Mesenchymal stem cell (in vitro differentiated cells and primary cell): ENCODE measurements around the gene NR3C2.

Source experiments
- DNase-seq: peaks from one replicate; pipeline ENCODE4 v3.0.0-alpha.2; 2013
- H2AFZ ChIP-seq: one replicate; pipeline ENCODE4 v1.6.1; 2013; ENCODE audit warnings: low read depth, mild to moderate bottlenecking, control low read depth, inconsistent platforms, low read length, moderate library complexity
- H2AK5ac ChIP-seq: 2 replicates; pipeline ENCODE4 v1.6.1; 2013; ENCODE audit warnings: low read length, moderate library complexity, mild to moderate bottlenecking, inconsistent platforms; ENCODE audit not compliant: severe bottlenecking
- H2BK120ac ChIP-seq: one replicate; pipeline ENCODE4 v1.6.1; 2013; ENCODE audit warnings: low read depth, mild to moderate bottlenecking, inconsistent platforms, low read length, moderate library complexity
- H2BK12ac ChIP-seq, 2 experiments: one replicate each; pipeline ENCODE4 v1.6.1; 2013; ENCODE audit warnings: inconsistent platforms in 2 of 2, low read length in 2 of 2, mild to moderate bottlenecking in 2 of 2, moderate library complexity in 2 of 2, control low read depth in 1 of 2
- H2BK15ac ChIP-seq: one replicate; pipeline ENCODE4 v1.6.1; 2013; ENCODE audit warnings: mild to moderate bottlenecking, low read depth, inconsistent platforms; ENCODE audit not compliant: poor library complexity, severe bottlenecking
- H2BK5ac ChIP-seq: 2 replicates; pipeline ENCODE4 v1.6.1; 2013; ENCODE audit warnings: low read depth, mild to moderate bottlenecking, low read length, control low read depth, inconsistent platforms; ENCODE audit not compliant: poor library complexity, severe bottlenecking
- H3K14ac ChIP-seq, 2 experiments: one replicate each; pipeline ENCODE4 v1.6.1; 2013; ENCODE audit warnings: inconsistent platforms in 2 of 2, low read length in 2 of 2, control low read depth in 1 of 2, mild to moderate bottlenecking in 1 of 2, moderate library complexity in 1 of 2
- H3K18ac ChIP-seq, 2 experiments: one replicate each; pipeline ENCODE4 v1.6.1; 2013; ENCODE audit warnings: inconsistent platforms in 2 of 2, low read length in 2 of 2, control low read depth in 1 of 2, low read depth in 1 of 2, mild to moderate bottlenecking in 1 of 2
- H3K23ac ChIP-seq, 2 experiments: one replicate each; pipeline ENCODE4 v1.6.1; 2013; ENCODE audit warnings: inconsistent platforms in 2 of 2, low read length in 2 of 2, mild to moderate bottlenecking in 2 of 2, moderate library complexity in 2 of 2, control low read depth in 1 of 2
- H3K27ac ChIP-seq: 2 replicates; pipeline ENCODE4 v1.5.1; 2013; ENCODE audit warnings: mild to moderate bottlenecking, moderate library complexity, low read length, control low read depth, inconsistent platforms; ENCODE audit not compliant: poor library complexity, severe bottlenecking
- H3K27me3 ChIP-seq, 2 experiments: 2 replicates each; pipeline versions ENCODE4 v1.6.1 to v1.7.0; 2013; ENCODE audit warnings: low read length in 2 of 2, mild to moderate bottlenecking in 2 of 2, moderate library complexity in 2 of 2, control low read depth in 1 of 2, inconsistent platforms in 1 of 2; ENCODE audit not compliant: control insufficient read depth in 1 of 2, insufficient read depth in 1 of 2
- H3K36me3 ChIP-seq, 2 experiments: 2 replicates each; pipeline versions ENCODE4 v1.6.1 to v1.7.0; 2013; ENCODE audit warnings: low read length in 2 of 2, control low read depth in 1 of 2, inconsistent platforms in 1 of 2, low read depth in 1 of 2, mild to moderate bottlenecking in 1 of 2; ENCODE audit not compliant: insufficient read depth in 2 of 2, control insufficient read depth in 1 of 2
- H3K4ac ChIP-seq, 2 experiments: one replicate each; pipeline ENCODE4 v1.6.1; 2013; ENCODE audit warnings: inconsistent platforms in 2 of 2, low read length in 2 of 2, mild to moderate bottlenecking in 2 of 2, moderate library complexity in 2 of 2, control low read depth in 1 of 2, low read depth in 1 of 2
- H3K4me1 ChIP-seq: 2 replicates; pipeline ENCODE4 v1.6.1; 2013; ENCODE audit warnings: low read depth, low read length, control low read depth; ENCODE audit not compliant: control insufficient read depth, insufficient read depth
- H3K4me2 ChIP-seq: 2 replicates; pipeline ENCODE4 v1.6.1; 2013; ENCODE audit warnings: low read length, mild to moderate bottlenecking, inconsistent platforms; ENCODE audit not compliant: poor library complexity, severe bottlenecking
- H3K4me3 ChIP-seq, 2 experiments: 2 replicates each; pipeline versions ENCODE4 v1.5.1 to v1.7.0; 2013; ENCODE audit warnings: low read length in 2 of 2, mild to moderate bottlenecking in 2 of 2, control low read depth in 1 of 2, low read depth in 1 of 2; ENCODE audit not compliant: insufficient read depth in 1 of 2
- H3K79me1 ChIP-seq: replicated peaks from 2 replicates; pipeline ENCODE4 v1.6.1; 2013; ENCODE audit warnings: mild to moderate bottlenecking, control low read depth, low read length, inconsistent platforms; ENCODE audit not compliant: poor library complexity, severe bottlenecking
- H3K9ac ChIP-seq: 2 replicates; pipeline ENCODE4 v1.7.0; 2013; ENCODE audit warnings: mild to moderate bottlenecking, low read length, moderate library complexity
- H3K9me3 ChIP-seq: 2 replicates; pipeline ENCODE4 v1.7.0; 2013; ENCODE audit warnings: mild to moderate bottlenecking, low read length; ENCODE audit not compliant: control insufficient read depth
- H4K8ac ChIP-seq: one replicate; pipeline ENCODE4 v1.6.1; 2013; ENCODE audit warnings: inconsistent platforms, mild to moderate bottlenecking, low read length, moderate library complexity
- H4K91ac ChIP-seq: one replicate; pipeline ENCODE4 v1.6.1; 2013; ENCODE audit warnings: mild to moderate bottlenecking, low read length, inconsistent platforms
- WGBS: methylation state at CpG from one replicate; pipeline ENCODE4 v1.1.7; 2013; ENCODE audit warnings: mixed read lengths; 5-methylcytosine and 5-hydroxymethylcytosine counted together

NR3C2 gene

GRCh38 chr4:148366251-148366650 lies 76.0 kb downstream of the NR3C2 start:
- no peak overlapping the region for H2AK5ac ChIP-seq
- no peak overlapping the region for H3K4me3 ChIP-seq
- H4K91ac ChIP-seq: no peak overlapping the region
- no peak overlapping the region for H2BK5ac ChIP-seq
- H3K4ac ChIP-seq: no peak overlapping the region
- H3K4me1 ChIP-seq: no peaks in the 10 kb centered on the region
- no peak overlapping the region for H3K14ac ChIP-seq
- no peak overlapping the region for H3K9ac ChIP-seq
- H3K27me3 ChIP-seq: no peaks in the 10 kb centered on the region
- H3K79me1 ChIP-seq: peaks cover 5% of the 10 kb centered on the region
- no peak overlapping the region for H2BK12ac ChIP-seq
- no peak overlapping the region for H3K18ac ChIP-seq
- no peak for DNase-seq
- no peak overlapping the region for H3K4me2 ChIP-seq
- H4K8ac ChIP-seq: no peak overlapping the region
- H3K23ac ChIP-seq: no peak overlapping the region
- H3K36me3 ChIP-seq: no peaks in the 10 kb centered on the region
- no peak overlapping the region for H2BK120ac ChIP-seq
- no peak overlapping the region for H2AFZ ChIP-seq
- H3K9me3 ChIP-seq: no peaks in the 10 kb centered on the region
- no peak overlapping the region for H3K27ac ChIP-seq
- no peak overlapping the region for H2BK15ac ChIP-seq

DNA sequence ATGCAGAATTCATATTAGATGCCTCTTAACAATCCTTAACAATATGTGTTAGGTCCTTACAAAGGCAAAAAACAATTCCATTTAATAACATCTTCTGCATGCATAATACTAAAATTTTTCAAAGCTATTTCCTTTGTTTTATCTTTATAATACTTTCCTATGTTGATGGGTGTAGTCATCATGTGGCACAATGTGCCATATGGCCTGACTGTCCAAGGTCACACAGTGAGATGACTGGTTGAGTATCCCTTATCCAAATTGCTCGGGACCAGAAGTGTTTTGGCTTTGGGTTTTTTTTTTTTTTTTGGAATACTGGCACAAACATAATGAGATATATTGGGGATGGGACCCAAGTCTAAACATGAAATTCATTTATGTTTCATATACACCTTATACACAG lies 77.7 kb downstream of the NR3C2 start:
- no peak overlapping the region for H2AK5ac ChIP-seq
- H3K9me3 ChIP-seq: no peaks in the 10 kb centered on the region
- H2BK12ac ChIP-seq: no peak overlapping the region
- no peak overlapping the region for H2BK15ac ChIP-seq
- no peak overlapping the region for H3K4me2 ChIP-seq
- no peak overlapping the region for H4K91ac ChIP-seq
- no peak overlapping the region for H3K23ac ChIP-seq
- no peaks in the 10 kb centered on the region for H3K27me3 ChIP-seq
- H2BK5ac ChIP-seq: no peak overlapping the region
- no peak overlapping the region for H3K4ac ChIP-seq
- H3K9ac ChIP-seq: no peak overlapping the region
- WGBS: no CpG with 5 or more reads among the region's 1 CpG
- no peak overlapping the region for H4K8ac ChIP-seq
- H2AFZ ChIP-seq: no peak overlapping the region
- no peak overlapping the region for H2BK120ac ChIP-seq
- no peak for DNase-seq
- H3K79me1 ChIP-seq: peaks cover 5% of the 10 kb centered on the region
- no peak overlapping the region for H3K27ac ChIP-seq
- H3K14ac ChIP-seq: no peak overlapping the region
- H3K4me1 ChIP-seq: no peaks in the 10 kb centered on the region
- no peaks in the 10 kb centered on the region for H3K36me3 ChIP-seq
- no peak overlapping the region for H3K4me3 ChIP-seq
- H3K18ac ChIP-seq: no peak overlapping the region

- no peak overlapping the region for H3K14ac ChIP-seq
- no peak overlapping the region for H4K8ac ChIP-seq
- no peak overlapping the region for H2BK15ac ChIP-seq
- no peak overlapping the region for H4K91ac ChIP-seq
- no peak overlapping the region for H2BK5ac ChIP-seq
- no peaks in the 10 kb centered on the region for H3K27me3 ChIP-seq
- H3K4me2 ChIP-seq: no peak overlapping the region
- H2AK5ac ChIP-seq: no peak overlapping the region
- DNase-seq: no peak
- no peak overlapping the region for H2AFZ ChIP-seq
- H3K4me3 ChIP-seq: no peak overlapping the region
- H3K9ac ChIP-seq: no peak overlapping the region
- no peaks in the 10 kb centered on the region for H3K36me3 ChIP-seq
- no peak overlapping the region for H2BK12ac ChIP-seq
- no peak overlapping the region for H3K23ac ChIP-seq
- no peak overlapping the region for H3K18ac ChIP-seq
- no peak overlapping the region for H3K4ac ChIP-seq
- H3K9me3 ChIP-seq: no peaks in the 10 kb centered on the region
- no peak overlapping the region for H2BK120ac ChIP-seq
- no peak overlapping the region for H3K27ac ChIP-seq
- H3K79me1 ChIP-seq: peaks cover 4% of the 10 kb centered on the region
- no peaks in the 10 kb centered on the region for H3K4me1 ChIP-seq
- 44% methylated on average over 1 of the region's 1 CpG for WGBS
Measured at GRCh38 chr4:148359769-148360168, 82.4 kb downstream of the NR3C2 start.

DNA sequence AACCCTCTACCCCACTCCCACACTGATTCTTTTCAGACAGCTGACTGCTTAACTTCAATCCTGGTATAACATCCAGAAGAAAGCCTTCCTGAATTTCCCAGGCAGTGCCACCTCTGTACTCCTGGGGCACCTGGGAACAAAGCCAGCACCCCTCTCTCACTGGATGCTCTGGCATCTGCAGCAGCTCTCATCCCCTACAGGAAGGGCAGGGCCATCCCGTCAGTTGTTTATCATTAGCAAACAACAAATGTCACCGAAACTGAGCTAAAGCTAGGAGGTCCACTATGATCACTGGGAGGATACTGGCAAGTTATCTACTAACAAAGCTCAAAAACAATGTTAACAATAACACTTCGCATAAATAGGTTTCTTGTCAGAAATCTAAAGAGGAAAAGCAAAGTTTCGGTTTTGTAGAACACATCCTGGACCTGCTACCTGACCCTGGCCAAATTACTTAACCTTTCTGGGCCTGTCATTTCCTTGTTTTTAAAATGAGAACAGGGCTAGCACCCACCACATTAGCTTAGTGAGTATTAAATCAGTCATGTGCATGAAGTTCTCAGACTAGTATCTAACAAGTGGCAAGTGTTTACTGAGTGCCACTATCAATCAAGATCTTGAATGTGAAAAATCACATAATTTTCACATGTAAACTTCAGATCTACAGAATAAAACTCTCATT lies 86.6 kb downstream of the NR3C2 start:
- H3K14ac ChIP-seq: no peak overlapping the region
- no peaks in the 10 kb centered on the region for H3K9me3 ChIP-seq
- H3K27ac ChIP-seq: no peak overlapping the region
- no peaks in the 10 kb centered on the region for H3K36me3 ChIP-seq
- H2AFZ ChIP-seq: no peak overlapping the region
- H3K23ac ChIP-seq: no peak overlapping the region
- H3K4me2 ChIP-seq: no peak overlapping the region
- H4K91ac ChIP-seq: no peak overlapping the region
- H2AK5ac ChIP-seq: no peak overlapping the region
- no peaks in the 10 kb centered on the region for H3K27me3 ChIP-seq
- H4K8ac ChIP-seq: no peak overlapping the region
- H3K4ac ChIP-seq: no peak overlapping the region
- DNase-seq: no peak
- H3K18ac ChIP-seq: no peak overlapping the region
- H3K4me3 ChIP-seq: no peak overlapping the region
- no peak overlapping the region for H2BK12ac ChIP-seq
- peaks cover 2% of the 10 kb centered on the region for H3K79me1 ChIP-seq
- H3K9ac ChIP-seq: no peak overlapping the region
- H3K4me1 ChIP-seq: no peaks in the 10 kb centered on the region
- H2BK120ac ChIP-seq: no peak overlapping the region
- no peak overlapping the region for H2BK15ac ChIP-seq
- WGBS: 53% methylated on average over 4 of the region's 4 CpGs
- H2BK5ac ChIP-seq: no peak overlapping the region
